ENCODE data around the gene GRM3. TPM values are rescaled to one million over a fixed set of nuclear protein-coding genes. Genes with fewer than 3 reads are reported as not detected.
A peak's percentile ranks its signal among the peaks of the same experiment; 100 is the strongest.

Gene GRM3
- total and polyA plus RNA-seq, 8 donors = 0.02 TPM; not detected in 7

- H3K36me3 ChIP-seq = no peaks in the 10 kb centered on the region
- no peak for ATAC-seq
- H3K27me3 ChIP-seq = no peaks in the 10 kb centered on the region
- no peak overlapping the region for H3K27ac ChIP-seq
- no peak overlapping the region for H3K4me3 ChIP-seq
- FAIRE-seq = no peak
- intact Hi-C loops (cut with DNase I) = no loop called here
- DNase-seq = no peak
- 95 to 96% methylated on average over 4 of the region's 4 CpGs for WGBS, 2 donors
- no peak for TF ChIP-seq CTCF (IDR thresholded peaks at IDR 0.05)
- no peaks in the 10 kb centered on the region for H3K9me3 ChIP-seq
- H3K4me1 ChIP-seq = peaks cover 0 to 3% (median 0%) of the 10 kb centered on the region in 3 donors
Measured at GRCh38 chr7:86733783-86734182, 90.1 kb downstream of the GRM3 start.

- Histone ChIP-seq H3K27ac (peak overlapping the region in 1 of 4 donors; percentile 9), H3K4me3 (no peak overlapping the region), H3K4me1 (peaks cover 0 to 7% (median 6%) of the 10 kb centered on the region in 3 donors), H3K36me3 (no peaks in the 10 kb centered on the region), H3K9me3 (no peaks in the 10 kb centered on the region), H3K27me3 (no peaks in the 10 kb centered on the region)
- 5 to 9% methylated on average over 3 of the region's 3 CpGs for WGBS, 2 donors
- ATAC-seq = peak; percentile 48 to 95 (median 86)
- no peak for FAIRE-seq
- intact Hi-C loops (cut with DNase I) = no loop called here
- no peak for TF ChIP-seq CTCF (IDR thresholded peaks at IDR 0.05)
- DNase-seq = peak in 5 of 6 donors; percentile 29 to 75 (median 33)
Measured at GRCh38 chr7:86745013-86745745, 101.5 kb downstream of the GRM3 start.

- no peak for TF ChIP-seq CTCF (IDR thresholded peaks at IDR 0.05)
- no peaks in the 10 kb centered on the region for H3K9me3 ChIP-seq
- DNase-seq = no peak
- H3K36me3 ChIP-seq = no peaks in the 10 kb centered on the region
- 61 to 64% methylated on average over 3 of the region's 3 CpGs for WGBS, 2 donors
- intact Hi-C loops (cut with DNase I) = no loop called here
- no peak overlapping the region for H3K4me3 ChIP-seq
- no peaks in the 10 kb centered on the region for H3K27me3 ChIP-seq
- H3K27ac ChIP-seq = no peak overlapping the region
- no peak for FAIRE-seq
- no peak for ATAC-seq
- peaks cover 0 to 7% (median 6%) of the 10 kb centered on the region in 3 donors for H3K4me1 ChIP-seq
Measured at GRCh38 chr7:86747698-86748097, 104.0 kb downstream of the GRM3 start.

- H3K4me3 ChIP-seq = no peak overlapping the region
- no peaks in the 10 kb centered on the region for H3K27me3 ChIP-seq
- H3K9me3 ChIP-seq = no peaks in the 10 kb centered on the region
- TF ChIP-seq CTCF (IDR thresholded peaks at IDR 0.05) = no peak
- ATAC-seq (no peak), DNase-seq (no peak), FAIRE-seq (no peak)
- H3K4me1 ChIP-seq = peaks cover 0 to 7% (median 6%) of the 10 kb centered on the region in 3 donors
- WGBS, 2 donors = 75 to 85% methylated on average over 4 of the region's 4 CpGs
- intact Hi-C loops (cut with DNase I) = no loop called here
- H3K36me3 ChIP-seq = no peaks in the 10 kb centered on the region
- H3K27ac ChIP-seq = no peak overlapping the region
Measured at GRCh38 chr7:86748201-86748600, 104.5 kb downstream of the GRM3 start.
